Dedifferentiated amniotic fluid mesenchymal stem cell (primary cell): Measurements from ENCODE around the gene CR2.
"Not testable (repeated sequence)": the region's sequence is repeated elsewhere in the genome, so short reads cannot be mapped to it uniquely, and the experiment has no call there.

ENCODE experiments used
- DNase-seq: peaks from one replicate; pipeline ENCODE4 v3.0.0-alpha.2; 2016; ENCODE audit errors: extremely low spot score

Gene CR2

GRCh38 chr1:207444514-207445217, 9.5 kb upstream of the CR2 start:
- no peak for DNase-seq

DNA sequence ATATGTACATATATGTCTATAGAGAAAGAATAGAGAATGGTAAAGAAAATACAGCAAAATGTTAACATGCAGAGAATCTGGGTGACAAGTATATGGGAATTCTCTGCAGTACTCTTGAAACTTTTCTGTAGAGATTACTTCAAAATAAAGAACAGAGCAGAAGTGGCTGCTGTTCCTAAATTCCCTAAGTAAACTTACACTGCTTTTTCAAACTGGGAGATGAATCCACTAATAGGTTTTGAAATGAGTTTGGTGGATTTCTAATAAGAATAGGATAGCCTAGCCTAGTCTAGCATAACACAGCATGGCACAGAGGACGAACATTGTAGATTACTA, 450 bp upstream of the CR2 start:
- DNase-seq: no peak

DNA sequence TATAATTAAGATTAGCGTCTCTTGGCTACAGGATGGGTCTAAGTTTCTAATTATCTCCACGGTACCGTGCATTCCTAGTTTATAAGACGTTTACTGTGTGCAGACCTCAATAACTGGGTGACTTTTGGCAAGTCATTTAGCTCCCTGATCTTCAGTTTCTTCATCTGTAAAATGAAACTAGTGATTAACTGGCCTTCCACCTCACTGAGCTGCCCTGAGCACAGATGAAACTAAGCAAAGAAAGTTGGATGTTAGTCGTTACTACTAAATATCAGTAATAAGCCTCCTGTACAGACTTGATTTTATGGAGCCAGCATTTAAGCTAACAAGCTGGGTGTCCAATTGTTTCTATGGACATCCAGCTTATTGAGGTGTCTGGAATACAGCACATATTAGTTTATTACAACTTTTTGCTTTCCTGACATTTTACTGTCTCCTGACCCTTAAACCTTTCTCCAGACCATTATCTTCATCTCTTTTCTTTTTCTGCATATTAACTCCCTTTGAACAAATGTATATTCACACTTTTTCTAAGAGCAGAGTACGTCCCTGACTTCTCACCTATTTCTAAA, 1.1 kb downstream of the CR2 start:
- DNase-seq: no peak

DNA sequence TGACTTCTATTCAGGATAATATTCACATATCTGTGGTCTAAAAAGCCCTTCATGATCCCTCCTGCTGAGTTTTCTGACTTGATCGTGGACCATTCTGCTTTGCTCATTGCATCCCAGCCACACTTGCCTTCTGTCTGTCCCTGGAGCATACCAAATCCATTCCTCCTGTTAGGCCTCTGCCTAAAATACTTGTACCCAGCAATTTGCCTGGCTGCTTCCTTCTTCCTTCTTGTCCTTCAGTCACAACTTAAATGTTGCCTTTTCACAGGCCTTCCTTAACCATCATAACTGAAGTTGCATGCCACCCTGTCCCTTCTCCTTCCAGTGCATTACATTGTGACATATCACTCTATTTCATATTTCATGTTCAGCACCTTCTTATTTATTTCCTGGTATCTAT, 4.3 kb downstream of the CR2 start:
- DNase-seq: no peak

GRCh38 chr1:207459008-207459407, 4.9 kb downstream of the CR2 start:
- no peak for DNase-seq

GRCh38 chr1:207461649-207462048, 7.5 kb downstream of the CR2 start:
- no peak for DNase-seq

DNA sequence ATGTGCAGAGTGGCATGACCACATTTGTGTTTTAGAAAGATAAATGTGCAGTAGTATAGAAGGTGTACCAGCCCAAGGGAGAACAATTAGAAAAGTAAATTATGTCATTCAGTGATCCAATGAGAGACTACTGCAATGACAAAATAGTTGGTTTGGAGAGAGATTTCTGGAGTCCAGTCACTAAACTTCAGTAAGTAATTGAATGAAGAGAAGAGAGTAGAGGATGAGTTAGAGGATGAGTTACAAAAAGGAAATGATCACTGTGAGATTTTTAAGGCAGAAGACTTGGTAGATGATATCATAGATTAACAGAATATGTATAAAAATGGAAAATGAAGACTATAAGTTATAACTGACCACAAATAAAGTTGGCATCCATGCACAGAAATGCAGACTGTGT, 8.4 kb downstream of the CR2 start:
- no peak for DNase-seq

DNA sequence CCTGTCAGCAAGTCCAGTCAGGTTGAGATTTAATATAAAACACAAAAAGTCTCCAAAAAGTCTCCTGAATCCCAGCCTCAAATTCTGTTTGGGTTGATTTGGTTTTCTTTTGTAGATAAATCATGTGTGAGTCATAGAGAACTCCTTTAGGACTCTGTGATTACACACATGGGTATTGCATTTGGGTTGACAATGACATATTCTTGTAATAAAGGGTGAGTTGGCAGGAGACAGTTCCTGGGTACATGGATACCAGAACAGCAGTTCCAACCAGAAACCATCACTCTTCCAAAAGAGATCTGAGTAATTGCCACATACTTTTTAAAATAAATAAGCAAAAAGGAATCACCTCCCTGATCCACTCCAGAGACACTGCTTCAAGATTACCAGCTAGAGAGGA, 8.9 kb downstream of the CR2 start:
- DNase-seq: no peak

- DNase-seq: no peak
Observed at GRCh38 chr1:207463571-207463970, 9.4 kb downstream of the CR2 start.

DNA sequence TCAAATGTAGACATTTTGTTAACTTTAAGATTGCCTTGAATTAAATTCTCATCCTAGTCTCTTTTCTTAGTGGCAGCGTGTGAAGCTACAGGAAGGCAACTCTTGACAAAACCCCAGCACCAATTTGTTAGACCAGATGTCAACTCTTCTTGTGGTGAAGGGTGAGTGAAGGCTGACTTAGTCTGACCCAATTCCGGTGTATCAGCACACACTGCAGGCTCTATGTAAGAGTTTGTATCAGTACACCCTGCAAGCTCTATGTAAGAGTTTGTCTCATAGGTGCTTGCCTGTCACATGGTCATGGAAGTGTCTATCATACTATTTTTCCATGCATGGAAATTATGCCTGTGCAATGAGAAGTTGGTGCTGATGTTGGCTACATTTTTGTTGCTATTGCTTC, 16.8 kb downstream of the CR2 start:
- no peak for DNase-seq

DNA sequence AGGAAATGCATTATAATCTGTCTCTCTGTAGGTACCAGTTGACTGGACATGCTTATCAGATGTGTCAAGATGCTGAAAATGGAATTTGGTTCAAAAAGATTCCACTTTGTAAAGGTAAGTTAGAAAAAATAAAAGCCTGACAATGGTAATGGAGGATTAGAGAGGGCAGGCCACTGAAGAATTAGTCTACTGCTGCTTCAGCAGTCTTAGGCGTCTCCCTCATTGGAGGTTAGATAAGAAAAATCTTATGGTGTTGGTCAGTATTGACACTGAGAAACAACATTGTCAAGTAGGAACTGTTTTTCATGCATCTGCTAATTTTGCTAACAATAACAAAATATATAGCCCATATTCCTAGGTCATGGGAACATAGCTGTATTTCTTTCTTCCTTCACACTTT, 20.1 kb downstream of the CR2 start:
- DNase-seq: no peak

DNA sequence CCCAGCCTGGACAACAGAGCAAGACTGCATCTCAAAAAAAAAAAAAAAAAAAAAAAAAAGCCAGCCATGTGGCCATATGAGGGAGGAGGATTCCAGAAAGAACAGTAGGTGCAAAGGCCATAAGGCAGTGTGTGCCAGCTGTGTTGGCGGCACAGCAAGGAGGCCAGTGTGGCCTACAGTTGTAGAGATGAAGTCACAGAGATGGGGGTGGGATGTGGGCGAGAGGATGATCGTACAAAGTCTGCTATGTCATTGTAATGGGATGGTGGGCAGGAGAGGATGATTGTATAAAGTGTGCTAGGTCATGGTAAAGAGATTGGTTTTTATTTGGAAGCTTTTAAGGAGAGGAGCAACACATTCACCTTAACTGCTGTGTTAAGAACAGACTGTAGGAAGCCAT, 32.1 kb downstream of the CR2 start:
- no peak for DNase-seq

GRCh38 chr1:207487636-207488035, 33.5 kb downstream of the CR2 start:
- DNase-seq: no peak

DNA sequence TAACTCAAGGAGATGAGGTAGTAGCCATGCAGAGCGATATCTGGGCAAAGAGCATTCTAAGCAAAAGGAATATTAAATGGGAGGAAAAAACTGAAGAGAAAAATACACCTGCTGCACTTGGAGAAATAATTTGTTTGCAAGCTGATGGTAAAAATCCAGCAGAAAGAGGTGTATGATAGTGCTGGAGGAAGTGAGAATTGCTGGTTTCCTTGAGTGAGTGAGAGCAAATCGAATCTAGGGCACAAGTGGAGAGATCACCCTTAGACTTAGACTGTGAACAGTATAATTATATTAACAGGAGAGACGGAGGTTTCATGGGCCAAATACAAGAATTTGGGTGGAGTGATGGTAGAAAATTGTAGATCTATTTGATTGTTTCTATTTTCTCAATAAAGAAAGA, 39.1 kb downstream of the CR2 start:
- no peak for DNase-seq

GRCh38 chr1:207494171-207494570, 40.0 kb downstream of the CR2 start:
- DNase-seq: no peak

DNA sequence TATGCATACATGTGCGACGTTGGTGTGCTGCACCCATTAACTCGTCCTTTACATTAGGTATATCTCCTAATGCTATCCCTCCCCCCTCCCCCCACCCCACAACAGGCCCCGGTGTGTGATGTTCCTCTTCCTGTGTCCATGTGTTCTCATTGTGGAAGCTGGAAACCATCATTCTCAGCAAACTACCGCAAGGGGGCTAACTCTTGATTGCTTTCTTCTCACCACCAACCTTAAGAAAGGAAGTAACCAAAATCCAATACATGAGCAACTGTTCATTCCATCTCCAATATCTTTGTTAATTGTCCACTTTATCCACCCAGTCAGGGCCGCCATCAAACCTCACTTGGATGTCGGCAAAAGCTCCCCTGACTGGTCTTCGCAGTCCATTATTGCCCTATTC, 41.2 kb downstream of the CR2 start:
- DNase-seq: not testable (repeated sequence)

DNA sequence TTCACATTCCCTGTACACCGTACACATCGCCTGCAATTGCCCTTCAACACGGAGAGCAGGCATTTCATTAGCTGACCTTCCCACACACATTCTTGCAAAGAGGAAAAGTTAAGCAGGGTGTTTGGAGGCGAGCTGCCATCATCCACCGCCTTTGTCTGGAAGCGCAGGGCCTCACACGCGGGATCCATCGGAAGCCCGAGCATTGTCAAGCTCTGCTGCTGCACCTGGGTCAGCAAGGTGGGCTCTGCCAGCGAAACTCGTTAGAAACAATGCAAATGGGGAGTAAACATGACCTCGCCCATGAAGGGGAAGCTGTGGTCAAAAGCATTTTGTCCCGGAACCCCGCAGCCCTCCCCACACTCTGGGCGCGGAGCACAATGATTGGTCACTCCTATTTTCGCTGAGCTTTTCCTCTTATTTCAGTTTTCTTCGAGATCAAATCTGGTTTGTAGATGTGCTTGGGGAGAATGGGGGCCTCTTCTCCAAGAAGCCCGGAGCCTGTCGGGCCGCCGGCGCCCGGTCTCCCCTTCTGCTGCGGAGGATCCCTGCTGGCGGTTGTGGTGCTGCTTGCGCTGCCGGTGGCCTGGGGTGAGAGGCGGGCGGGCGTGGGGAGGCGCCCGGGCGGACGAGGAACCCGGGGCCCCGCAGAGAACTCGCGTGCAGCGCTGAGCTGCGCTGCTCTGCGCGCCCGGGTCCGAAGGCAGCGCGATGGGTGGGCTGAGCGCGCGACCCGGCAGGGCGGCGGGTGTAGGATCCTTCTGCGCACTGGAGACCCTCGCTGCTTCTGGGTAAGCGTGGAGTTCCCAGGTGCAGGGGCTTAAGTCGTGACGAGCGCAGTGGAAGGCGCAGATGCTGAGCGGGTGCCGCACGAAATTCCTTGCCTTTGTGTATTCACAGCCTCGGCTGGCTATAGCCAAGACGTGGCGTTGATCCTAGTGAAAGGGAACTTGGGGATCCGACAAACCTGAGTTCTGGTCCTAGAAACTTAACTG, 42.0 kb downstream of the CR2 start, which contains the start of gene CR1:
TSS of gene CR1 (plus strand) at position 357 of the 992 bp plus-strand sequence. CDS start at position 468, 111 bp downstream.
- DNase-seq: no peak

GRCh38 chr1:207497941-207498340, 43.8 kb downstream of the CR2 start:
- DNase-seq: no peak

- DNase-seq: peak; percentile 60
Observed at GRCh38 chr1:207499573-207499972, 45.4 kb downstream of the CR2 start.

GRCh38 chr1:207500306-207500705, 46.2 kb downstream of the CR2 start:
- no peak for DNase-seq

- no peak for DNase-seq
Observed at GRCh38 chr1:207501071-207501470, 46.9 kb downstream of the CR2 start.

DNA sequence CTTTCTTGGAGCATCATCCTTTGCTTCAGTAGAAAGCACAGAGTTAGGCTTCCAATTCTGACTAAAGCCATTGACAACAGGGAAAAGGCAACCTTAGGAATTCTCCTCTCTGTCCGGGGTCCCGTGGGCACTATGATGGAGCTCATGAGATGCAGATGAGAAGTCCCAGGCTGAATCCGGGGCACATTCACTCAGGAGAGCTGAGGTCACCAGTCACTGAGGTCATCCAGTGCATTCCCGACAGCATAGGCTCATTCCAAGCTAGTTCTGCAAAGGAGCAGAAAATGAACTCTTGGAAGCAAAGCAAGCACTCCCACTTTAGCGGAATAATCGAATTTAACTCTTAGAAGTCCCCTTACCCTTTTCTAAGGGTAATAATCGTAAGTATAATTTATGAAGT, 48.6 kb downstream of the CR2 start:
- DNase-seq: no peak

DNA sequence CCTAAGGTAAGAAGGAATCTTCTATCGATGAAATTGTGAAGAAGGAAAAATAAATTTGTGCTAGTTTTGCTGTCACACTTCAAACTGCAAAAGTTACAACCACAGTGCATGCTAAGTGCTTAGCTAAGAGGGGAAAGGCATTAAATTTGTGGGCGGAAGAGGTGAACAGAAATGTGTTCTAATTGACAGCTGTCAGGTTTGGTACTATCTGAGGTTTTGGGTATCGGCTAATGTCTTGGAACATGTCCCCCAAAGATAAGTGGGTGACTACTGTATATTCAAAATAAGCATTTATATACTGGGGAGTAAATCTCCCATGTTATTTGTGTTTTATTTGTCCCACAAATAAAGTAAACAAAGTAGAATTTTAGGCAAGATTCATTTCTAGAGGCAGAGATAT, 49.8 kb downstream of the CR2 start:
- DNase-seq: no peak
